ENCODE measurements around the gene EIF2A. TPM values are rescaled to one million over a fixed set of nuclear protein-coding genes. Genes with fewer than 3 reads are reported as not detected.

Gene EIF2A
- total and polyA plus RNA-seq, 9 of the 15 experiments (the other 6 are each of a cell fraction or from before 2014, with no cell fraction given): 106 to 192 (median 168) TPM

- TF ChIP-seq PRMT5 (CRISPR knock-in tag; IDR thresholded peaks at IDR 0.05) (no peak), ETV1 (tag; conservative IDR thresholded peaks at IDR 0.05; ENCODE audit: low read depth) (peak; percentile 85), ZNF780A (CRISPR knock-in tag; IDR thresholded peaks at IDR 0.05) (no peak), RFX5 (IDR thresholded peaks at IDR 0.05; ENCODE audit: low read depth, low read length) (0 out of 2 replicates have a peak, but pooled peaks have one; percentile 3), E2F3 (CRISPR knock-in tag; IDR thresholded peaks at IDR 0.05) (peak; percentile 53; the same call in 1 of the 2 replicates), ZNF445 (CRISPR knock-in tag; IDR thresholded peaks at IDR 0.05; ENCODE audit: low read depth) (no peak), SRSF9 (IDR thresholded peaks at IDR 0.05; ENCODE audit: borderline replicate concordance, low read depth, low read length) (no peak), HDGF (IDR thresholded peaks at IDR 0.05) (no peak), SOX6 (IDR thresholded peaks at IDR 0.05) (no peak; the same call in 1 of the 2 replicates), CBX8 (IDR thresholded peaks at IDR 0.05; ENCODE audit: borderline replicate concordance, extremely low read depth, low read depth, low read length, poor library complexity, severe bottlenecking) (no peak), CCNT2 (IDR thresholded peaks at IDR 0.05; ENCODE audit: borderline replicate concordance, extremely low read depth, insufficient read length, low read depth, low read length) (peak; percentile 65), PHF8 (IDR thresholded peaks at IDR 0.05; ENCODE audit: borderline replicate concordance, low read length) (peak; percentile 94; the same call in 1 of the 2 replicates), NELFE (IDR thresholded peaks at IDR 0.05; ENCODE audit: insufficient read depth, insufficient read length) (no peak), NCOA4 (IDR thresholded peaks at IDR 0.05; ENCODE audit: partially characterized antibody) (no peak), GABPB2 (CRISPR knock-in tag; conservative IDR thresholded peaks at IDR 0.05) (no peak), NFYB (IDR thresholded peaks at IDR 0.05; ENCODE audit: extremely low read depth, insufficient read length) (no peak), DNMT1 (IDR thresholded peaks at IDR 0.05) (no peak), TSHZ1 (CRISPR knock-in tag; IDR thresholded peaks at IDR 0.05) (no peak)
- TF ChIP-seq, protein P1, sequence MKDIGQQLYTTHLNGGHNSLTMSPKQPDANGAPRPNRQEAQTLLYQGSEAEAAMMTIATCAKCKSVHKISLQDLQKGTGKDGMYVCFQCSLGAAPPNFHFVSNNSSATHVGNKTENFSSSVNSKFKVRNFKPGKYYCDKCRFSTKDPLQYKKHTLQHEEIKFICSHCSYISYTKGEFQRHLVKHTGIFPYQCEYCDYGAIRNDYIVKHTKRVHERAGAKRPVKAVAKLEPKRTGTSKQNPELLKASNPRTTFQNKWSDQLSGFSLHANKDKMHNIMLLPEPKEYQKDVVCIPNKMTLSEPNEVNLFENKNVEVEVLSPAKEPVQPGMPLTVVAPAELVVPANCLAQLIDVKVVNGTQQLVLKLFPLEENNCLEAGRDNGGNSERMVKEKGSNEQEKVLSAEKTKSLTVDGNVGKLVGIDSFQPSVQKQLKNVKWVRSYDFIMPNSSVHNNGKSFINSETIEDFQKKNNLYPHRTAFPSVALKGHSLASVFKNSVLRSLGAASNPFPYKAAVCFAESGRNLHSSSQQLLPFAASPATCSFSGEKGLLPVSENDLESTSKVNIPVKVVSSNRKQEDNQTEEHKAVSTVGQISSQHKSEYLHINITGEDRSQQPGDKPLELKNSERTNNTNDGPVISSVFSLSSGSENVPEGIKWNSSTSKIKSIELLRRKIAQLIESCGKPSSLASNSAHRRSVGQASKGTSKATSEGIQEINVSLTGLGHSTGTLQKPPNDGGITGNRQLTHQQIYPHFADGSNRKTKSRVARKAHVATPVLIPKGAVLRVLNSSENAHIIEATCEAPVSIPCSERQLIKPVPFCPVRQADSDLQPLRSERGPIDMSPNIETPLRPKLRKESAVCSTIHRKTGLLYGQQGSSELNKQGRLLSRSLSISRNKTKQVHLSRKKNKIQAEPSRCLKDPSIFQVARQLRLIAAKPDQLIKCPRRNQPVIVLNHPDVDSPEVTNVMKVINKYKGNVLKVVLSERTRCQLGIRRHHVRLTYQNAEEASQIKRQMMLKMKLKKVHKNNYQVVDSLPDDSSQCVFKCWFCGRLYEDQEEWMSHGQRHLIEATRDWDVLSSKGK (CRISPR knock-in tag; IDR thresholded peaks at IDR 0.05): no peak
These were observed at the start of gene EIF2A, which contains the start of gene SERP1 (continued) for GRCh38 chr3:150546226-150547044.
